ENCODE results near the gene SUMF2.
"Not testable (repeated sequence)": the region's sequence is repeated elsewhere in the genome, so short reads cannot be mapped to it uniquely, and the experiment has no call there.

SUMF2 gene

DNA sequence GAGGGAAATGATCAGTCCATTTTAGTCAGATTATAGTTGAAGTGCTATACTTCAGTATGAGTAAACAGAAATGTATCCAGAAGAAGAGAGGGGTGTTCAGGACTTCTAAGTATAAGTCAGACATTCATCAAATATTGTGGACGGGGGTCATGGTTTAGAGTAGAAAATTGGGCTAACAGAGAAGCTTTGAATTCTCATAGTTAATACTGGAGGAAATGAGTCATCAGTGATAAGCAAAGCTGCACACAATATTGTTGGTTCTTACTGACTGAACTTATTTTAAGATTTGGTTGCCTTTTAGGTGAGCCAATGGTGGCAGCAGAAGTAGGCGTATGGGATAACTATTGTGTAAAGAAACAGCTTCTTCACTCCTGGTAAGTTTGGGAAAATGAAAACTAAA, 1.7 kb upstream of the SUMF2 start:
- DNase-seq (ENCODE audit: low read depth in 2 of 2): no peak

DNA sequence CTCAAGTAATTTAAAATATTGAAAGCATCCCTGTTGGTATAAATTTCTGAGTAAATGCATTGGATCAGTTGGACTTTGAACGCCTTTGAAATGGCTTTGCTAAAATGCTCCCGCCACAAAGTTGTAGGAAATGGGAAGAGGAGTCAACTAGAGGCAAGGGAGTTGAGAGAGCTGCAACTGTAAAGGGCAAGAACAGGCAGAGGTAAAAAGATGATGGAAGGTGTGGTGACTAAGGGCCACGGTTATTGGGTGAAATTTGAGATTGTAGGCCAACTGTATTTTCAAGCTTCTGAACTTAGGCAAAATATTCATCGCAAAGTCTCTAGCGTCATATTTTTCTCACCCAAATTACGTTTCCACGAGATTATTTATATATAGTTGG, 595 bp upstream of the SUMF2 start:
- no peak for DNase-seq (ENCODE audit: low read depth in 2 of 2)

DNA sequence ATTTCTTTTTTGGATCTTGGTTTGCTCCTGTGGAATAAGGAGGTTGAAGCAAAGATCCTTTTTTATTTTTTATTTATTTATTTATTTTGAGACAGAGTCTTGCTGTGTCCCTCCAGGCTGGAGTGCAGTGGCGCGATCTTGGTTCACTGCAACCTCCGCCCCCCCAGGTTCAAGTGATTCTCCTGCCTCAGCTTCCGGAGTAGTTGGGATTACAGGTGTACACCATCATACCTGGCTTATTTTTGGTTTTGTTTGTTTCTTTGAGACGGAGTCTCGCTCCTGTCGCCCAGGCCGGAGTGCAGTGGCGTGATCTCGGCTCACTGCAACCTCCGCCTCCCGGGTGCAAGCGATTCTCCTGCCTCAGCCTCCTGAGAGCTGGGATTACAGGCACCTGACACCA, 2.3 kb downstream of the SUMF2 start:
- not testable (repeated sequence) for DNase-seq (ENCODE audit: low read depth in 2 of 2)

DNA sequence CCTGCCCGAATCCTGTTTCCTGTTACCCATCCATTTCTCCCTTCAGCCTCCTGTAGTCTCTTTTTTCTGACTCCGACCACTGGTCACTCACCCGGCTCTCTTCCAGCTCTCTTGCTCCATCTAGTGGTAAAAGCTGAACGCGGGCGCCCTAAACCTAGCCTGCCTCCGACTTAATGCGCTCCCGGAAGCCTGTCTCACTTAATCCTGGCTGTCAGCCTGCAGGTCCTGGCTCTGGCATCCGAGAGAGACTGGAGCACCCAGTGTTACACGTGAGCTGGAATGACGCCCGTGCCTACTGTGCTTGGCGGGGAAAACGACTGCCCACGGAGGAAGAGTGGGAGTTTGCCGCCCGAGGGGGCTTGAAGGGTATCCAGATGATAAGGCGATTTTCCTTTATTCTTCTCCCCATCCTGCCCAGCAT, 10.3 kb downstream of the SUMF2 start:
- DNase-seq (ENCODE audit: low read depth in 2 of 2): peak; percentile 25 to 32

DNA sequence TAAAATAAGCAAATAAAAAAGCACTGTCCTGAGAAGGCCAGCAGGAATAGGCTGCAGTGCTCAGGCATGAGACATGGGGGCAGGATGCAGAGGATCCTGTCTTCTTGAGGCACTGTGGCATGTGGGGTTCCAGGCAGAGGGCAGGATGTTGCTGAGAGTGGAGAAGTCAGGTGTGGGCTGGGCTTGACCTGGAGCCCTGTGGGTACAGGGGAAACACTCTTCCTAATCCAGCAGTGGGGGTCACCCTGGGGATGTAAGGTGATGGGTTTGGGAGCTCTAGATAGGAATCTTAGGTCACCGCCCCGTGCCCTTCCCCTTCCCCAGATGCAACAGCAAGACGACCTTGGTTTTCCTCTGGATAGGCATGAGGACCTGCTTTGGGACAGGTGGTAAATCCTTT, 13.6 kb downstream of the SUMF2 start:
- DNase-seq (ENCODE audit: low read depth in 2 of 2): no peak

DNA sequence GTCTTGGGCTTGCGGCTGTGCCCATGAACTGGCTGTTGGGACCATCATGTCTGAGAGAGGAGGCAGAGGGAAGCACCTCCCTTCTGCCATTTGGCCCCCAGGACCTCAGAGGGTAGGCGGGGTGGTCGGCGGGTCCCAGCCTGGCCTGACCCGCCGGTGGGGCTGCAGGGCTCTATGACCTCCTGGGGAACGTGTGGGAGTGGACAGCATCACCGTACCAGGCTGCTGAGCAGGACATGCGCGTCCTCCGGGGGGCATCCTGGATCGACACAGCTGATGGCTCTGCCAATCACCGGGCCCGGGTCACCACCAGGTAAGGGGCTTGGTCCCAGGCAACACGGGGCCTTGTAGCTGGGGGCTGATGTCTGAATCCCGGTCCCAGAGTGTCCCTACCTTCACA, 14.1 kb downstream of the SUMF2 start:
- no peak for DNase-seq (ENCODE audit: low read depth in 2 of 2)

DNA sequence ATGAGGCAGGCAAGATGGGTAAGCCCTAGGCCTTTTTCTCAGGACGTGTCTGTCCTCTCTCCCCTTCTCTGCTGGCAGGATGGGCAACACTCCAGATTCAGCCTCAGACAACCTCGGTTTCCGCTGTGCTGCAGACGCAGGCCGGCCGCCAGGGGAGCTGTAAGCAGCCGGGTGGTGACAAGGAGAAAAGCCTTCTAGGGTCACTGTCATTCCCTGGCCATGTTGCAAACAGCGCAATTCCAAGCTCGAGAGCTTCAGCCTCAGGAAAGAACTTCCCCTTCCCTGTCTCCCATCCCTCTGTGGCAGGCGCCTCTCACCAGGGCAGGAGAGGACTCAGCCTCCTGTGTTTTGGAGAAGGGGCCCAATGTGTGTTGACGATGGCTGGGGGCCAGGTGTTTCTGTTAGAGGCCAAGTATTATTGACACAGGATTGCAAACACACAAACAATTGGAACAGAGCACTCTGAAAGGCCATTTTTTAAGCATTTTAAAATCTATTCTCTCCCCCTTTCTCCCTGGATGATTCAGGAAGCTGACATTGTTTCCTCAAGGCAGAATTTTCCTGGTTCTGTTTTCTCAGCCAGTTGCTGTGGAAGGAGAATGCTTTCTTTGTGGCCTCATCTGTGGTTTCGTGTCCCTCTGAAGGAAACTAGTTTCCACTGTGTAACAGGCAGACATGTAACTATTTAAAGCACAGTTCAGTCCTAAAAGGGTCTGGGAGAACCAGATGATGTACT, 15.5 kb downstream of the SUMF2 start:
- DNase-seq (ENCODE audit: low read depth in 2 of 2): no peak

DNA sequence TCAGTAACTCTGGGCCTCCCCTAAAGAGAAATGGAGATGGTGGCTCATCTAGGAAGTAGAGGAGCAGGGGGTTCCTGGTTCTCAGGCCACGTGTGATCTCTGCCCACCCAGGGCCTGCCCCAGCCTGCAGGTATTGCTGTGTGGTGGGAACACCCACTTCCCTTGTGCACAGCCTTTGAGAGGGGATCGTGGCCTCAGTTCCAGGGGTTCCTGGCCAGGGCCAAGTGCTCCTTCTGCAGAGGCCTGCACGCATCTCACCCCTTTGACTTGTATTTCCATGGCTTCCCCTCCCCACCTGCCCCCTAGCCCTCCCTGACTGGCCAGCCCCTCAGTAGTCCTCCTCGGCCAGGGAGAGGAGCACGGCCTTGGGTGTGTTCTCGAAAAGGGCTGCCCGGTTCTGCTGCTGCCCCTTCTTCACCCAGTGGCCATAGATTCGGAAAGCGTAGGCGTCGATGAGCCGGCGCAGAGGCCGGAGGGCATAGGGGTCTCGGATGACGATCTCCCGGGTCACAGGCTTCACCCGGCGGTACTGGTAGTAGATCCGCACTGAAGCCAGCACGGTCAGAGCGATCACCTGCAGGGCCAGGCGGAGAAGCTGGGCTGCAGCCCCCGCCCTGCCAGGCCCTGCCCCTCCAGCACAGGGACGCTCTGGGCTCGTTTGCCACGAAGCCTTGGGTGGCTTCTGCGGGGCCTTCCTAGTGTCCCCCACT, 16.8 kb downstream of the SUMF2 start:
- not testable (repeated sequence) for DNase-seq (ENCODE audit: low read depth in 2 of 2)

DNA sequence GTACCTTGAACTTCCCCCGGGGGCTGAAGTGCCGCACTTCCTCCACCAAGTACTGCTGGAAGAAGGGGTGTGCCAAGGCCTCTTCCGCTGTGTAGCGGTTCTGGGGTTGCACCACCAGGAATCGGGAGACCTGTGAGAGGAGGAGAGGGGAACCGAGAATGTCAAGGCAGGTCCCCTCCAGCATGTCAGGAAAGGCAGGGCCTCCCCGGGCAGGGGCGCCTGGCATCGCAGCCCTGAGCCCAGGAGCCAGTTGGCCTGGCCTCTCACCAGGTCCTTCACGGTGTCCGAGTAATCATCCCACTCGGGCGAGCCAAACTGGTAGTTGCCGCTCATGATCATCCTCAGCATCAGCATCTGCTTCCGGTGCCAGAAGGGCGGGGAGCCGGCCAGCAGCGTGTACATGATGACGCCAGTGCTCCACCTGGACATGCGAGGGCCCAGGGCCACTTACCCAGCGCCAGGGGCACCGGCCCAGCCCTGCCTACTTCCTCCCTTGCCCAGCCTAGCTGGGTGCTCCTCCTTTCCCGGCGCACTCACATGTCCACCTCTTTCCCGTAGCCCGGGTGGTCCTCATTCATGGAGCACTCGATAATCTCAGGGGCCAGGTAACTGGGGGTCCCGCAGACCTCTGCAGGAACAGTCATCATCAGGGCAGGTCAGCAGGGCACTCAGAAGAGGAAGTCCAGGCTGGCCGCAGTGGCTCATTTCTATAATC, 17.7 kb downstream of the SUMF2 start:
- no peak for DNase-seq (ENCODE audit: low read depth in 2 of 2)

DNA sequence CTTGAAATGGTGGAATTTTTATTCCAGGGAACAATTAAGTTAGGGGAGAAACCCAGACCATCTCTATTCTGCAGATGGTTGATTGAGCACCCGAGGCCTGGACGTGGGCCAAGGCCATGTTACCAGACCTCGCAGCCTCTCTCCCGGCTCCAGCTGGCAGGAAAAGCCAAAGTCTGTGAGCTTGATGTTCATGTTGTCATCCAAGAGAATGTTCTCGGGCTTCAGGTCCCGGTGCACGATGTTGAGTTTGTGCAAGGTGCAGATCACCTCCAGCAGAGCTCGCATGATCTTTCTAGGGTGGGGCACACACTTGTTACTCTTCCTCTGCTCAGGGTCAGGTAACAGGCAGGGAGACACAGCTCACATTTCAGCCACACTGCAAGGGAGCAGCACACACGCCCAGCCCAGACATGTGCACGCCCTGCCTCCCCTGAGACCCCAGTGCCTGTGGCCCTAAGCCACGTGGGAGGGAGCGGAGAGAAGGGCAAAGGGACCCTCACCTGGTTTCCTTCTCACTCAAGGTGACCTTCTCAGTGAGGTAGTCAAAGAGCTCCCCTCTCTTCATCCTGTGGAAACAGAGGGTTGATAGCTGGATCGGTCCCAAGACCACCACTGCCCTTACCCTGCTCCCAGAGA, 19.2 kb downstream of the SUMF2 start:
- DNase-seq (ENCODE audit: low read depth in 2 of 2): no peak

DNA sequence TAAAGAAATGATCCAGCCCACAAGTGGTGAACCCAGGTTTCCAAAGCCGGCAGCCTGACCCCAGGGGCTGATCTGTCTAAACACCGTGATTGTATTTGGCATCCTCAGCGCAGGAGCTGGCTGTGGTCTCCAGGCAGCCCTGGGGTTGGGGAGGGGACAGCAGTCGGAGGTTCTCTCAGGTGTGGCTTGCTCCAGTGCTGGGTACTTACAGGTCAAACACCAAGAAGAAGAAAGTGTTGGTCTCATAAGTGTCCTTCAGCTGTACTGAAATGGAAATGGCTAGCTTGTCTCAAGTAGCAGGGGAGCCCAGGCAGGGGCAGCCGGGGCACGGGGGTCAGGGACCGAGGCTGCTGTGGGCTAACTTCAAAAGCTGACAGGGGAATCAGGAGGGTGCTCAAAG, 22.7 kb downstream of the SUMF2 start:
- DNase-seq (ENCODE audit: low read depth in 2 of 2): no peak

DNA sequence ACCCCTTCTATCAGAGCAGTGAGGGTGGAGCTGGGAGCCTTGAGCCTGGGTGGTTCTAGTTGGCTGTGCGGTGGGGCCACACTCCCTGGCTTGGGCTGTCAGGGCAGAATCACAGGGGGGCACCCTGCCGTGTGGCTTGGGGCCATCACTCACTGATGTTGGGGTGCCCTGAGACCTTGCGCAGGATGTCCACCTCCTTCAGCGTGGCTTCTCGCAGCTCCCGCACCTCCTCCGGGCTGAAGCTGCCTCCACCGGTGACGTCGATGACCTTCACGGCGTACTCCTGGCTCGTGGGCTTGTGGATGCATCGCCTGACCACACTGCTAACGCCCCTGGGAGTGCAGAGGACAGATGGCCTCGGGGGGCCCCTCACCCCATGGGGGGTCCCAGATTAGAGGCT, 23.4 kb downstream of the SUMF2 start:
- DNase-seq (ENCODE audit: low read depth in 2 of 2): no peak

DNA sequence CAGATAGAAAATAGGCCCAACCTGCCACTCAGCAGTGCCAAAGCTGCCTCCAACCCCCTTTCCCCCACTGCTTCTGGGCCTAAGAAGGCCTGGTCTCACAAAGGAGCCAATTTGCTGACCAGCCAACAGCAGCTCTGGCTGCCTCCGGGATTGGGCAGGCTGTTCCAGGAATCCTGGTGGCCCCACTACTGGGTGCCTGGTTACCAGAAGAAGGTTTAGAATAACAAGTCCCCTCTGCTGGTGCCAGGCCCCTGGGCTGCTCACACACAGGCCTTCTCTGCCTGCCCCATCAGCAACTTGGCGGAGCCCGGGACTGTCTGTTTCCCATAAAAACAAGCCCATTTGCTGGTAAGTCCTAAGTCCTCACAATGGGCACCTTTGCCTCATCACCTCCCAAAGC, 27.5 kb downstream of the SUMF2 start:
- no peak for DNase-seq (ENCODE audit: low read depth in 2 of 2)

DNA sequence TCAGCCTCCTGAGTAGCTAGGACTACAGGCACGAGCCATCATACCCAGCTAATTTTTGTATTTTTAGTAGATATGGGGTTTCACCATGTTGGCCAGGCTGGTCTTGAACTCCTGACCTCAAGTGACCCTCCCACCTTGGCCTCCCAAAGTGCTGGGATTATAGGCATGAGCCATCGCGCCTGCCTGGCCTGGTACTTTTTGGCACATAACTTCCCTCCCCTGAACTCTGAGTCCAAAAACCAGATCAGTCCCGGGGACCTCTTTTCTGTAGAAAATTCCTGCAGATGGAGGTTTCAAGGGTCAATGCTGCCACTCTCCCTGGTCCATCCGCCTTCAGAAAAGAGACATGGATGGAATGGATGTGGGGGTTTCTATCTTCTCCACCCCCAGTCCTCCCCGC, 28.3 kb downstream of the SUMF2 start:
- DNase-seq (ENCODE audit: low read depth in 2 of 2): not testable (repeated sequence)

DNA sequence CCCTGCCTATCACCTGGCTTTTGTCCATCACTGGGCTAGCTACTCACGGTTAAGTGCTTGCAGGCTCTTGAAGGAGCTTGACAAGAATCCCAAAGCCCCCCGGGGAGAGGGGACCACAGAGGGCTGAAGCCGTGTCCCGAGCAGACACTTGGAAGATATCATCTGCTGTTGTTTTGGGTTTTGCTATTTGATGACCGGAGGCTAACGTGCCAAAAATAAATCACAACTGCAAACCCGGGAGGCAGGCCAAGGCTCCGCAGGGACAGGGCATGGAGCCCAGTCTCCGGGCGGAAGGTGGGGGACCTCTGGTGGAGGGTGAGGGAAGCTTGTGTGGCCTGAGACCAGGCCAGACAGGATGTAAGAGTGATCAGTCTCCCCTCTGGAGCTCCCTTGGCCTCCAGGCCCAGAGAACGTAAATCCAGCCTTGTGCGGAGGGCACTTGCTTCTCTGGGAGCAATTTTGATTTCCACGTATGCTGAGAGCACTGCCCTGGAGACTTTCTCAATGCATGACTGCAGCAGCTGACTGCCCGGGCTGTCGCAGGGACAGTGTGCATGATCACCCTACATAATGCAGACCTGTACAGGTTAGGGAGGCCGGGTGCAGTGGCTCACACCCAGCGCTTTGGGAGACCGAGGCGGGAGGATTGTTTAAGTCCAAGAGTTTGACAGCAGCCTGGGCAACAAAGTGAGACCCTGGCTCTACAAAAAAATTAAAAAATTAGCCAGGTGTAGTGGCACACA, 28.9 kb downstream of the SUMF2 start, which contains the start of gene PHKG1:
Gene PHKG1, minus strand, starts transcription at position 164 of the 743 bp plus-strand sequence. CDS start 4,011 bp downstream, outside the sequence.
- DNase-seq (ENCODE audit: low read depth in 2 of 2): no peak

DNA sequence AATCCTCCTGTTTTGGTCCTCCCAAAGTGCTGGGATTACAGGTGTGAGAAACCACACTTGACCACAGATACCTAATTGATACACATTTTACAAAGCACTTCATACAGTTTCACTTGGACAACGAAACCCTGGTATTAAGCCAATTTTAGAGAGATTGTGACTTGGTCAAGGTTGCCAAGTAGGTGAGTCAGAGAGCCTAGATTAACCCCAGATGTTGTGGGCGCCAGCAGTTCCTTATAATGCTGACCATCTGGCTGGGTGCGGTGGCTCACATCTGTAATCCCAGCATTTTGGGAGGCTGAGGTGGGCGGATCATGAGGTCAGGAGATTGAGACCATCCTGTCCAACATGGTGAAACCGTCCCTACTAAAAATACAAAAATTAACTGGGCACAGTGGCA, 33.6 kb downstream of the SUMF2 start:
- no peak for DNase-seq (ENCODE audit: low read depth in 2 of 2)

DNA sequence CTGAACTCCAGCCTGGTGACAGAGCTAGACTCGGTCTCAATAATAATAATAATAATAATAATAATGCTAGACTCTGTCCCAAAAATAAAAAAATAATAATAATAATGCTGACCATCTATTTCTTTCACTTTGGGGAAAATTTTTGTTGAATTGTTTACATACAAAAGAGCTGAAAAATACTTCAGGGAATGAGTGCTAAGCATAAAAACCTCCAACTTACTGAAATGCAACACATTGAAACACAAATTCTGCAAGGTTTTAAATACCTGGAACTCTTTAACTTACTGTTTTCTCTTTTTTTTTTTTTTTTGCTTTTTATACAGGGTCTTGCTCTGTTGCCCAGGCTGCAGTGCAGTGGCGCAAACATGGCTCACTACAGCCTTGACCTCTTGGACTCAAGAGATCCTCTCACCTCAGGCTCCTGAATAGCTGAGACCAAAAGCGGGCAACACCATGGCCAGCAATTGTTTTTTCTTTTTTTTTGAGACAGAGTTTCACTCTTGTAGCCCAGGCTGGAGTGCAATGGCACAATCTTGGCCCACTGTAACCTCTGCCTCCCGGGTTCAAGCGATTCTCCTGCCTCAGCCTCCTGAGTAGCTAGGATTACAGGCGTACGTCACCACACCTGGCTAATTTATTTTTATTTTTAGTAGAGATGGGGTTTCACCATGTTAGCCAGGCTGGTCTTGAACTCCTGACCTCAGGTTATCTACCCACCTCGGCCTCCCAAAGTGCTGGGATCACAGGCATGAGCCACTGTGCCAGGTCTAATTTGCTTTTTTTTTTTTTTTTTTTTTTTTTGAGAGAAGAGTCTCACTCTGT, 34.3 kb downstream of the SUMF2 start:
- not testable (repeated sequence) for DNase-seq (ENCODE audit: low read depth in 2 of 2)

DNA sequence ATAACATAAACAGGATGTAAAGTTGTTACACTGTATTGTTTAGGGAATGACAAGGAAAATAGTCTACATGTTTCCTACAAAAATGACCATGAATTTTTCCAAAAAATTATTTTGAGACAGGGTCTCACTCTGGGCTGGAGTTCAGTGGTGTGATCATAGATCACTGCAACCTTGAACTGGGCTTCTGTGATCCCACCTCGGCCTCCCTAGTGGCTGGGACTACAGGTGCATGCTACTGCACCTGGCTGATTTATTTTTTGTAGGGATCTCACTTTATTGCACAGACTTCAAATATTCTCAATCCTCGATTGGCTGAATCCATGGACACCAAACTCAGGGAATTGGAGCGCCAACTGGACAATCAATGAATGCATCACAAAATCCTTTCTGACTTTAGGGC, 35.6 kb downstream of the SUMF2 start:
- DNase-seq (ENCODE audit: low read depth in 2 of 2): no peak

DNA sequence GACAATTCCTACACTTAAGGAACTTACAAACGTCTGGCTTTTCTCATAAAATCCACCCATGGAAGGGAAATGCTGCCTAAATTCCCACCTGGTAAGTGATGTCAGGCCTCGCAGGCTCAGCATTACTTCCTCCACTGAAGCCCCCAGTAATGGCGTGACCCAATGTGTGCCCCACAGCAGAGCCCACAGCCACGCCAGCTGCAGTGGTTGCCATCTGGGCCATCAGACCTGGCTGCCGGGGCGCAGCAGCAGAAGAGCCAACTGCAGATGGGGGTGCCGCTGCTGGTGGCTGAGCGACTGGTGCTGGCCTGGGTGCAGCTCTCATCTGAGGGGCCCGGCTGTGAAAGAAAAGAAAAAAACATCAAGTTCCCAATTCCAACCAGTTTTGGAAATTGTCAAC, 40.1 kb downstream of the SUMF2 start:
- DNase-seq (ENCODE audit: low read depth in 2 of 2): not testable (repeated sequence)

DNA sequence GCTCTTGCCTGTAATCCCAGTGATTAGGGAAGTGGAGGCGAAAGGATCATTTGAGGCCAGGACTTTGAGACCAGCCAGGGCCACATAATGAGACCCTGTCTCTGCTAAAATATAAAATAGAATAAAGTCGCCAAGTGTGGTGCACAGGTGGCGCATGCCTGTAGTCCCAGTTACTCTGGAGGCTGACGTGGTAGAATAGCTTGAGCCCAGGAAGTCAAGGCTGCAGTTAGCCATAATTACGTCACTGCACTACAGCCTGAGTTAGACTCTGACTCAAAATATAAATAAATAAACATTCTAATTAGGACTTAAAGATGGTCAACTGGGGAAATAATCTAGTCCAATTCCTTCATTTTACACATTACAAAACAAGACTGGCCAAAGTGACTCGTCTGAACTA, 41.4 kb downstream of the SUMF2 start:
- no peak for DNase-seq (ENCODE audit: low read depth in 2 of 2)

Data from stimulated activated CD8-positive, alpha-beta memory T cell treated with anti-CD3 and anti-CD28 coated beads, Interleukin-2, amount 100 ng/mL, for 1 hour (primary cell).